ENCODE data around the gene LRP1-AS. TPM values are rescaled to one million over a fixed set of nuclear protein-coding genes. Genes with fewer than 3 reads are reported as not detected.

LRP1-AS gene
- total RNA-seq, 1 experiment from 2014 or later, result not detected

DNA sequence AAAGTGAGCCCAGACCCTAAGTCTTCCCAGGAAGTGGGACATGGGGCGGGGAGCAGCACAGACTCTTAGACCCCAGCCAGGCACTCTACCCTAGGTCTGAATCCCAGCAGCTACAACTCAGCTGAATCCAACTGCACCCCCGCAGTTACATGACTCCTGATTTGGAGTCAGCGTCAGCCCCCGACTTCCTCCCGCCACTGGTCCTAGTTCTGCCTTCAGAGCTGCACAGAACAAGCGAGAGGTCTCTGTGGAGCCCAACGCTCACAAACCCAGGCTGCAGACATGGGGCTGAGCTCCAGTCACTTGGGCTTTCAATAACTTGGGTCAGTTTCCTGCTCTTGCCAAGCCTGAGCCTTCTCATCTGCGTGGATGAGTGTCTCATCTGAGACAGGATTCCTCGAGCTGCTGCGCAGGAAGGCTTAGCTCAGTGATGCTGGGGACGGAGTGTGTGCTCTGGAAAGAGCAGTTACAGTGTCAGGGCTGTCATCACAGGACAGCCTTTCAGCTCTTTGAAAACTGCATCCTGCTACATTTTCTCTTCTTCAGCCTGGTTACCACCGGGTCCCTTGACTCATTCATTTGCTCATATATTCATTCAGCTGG is 38.6 kb upstream of the LRP1-AS start:
- DNase-seq (ENCODE audit: low read depth, low spot score) (no peak), ATAC-seq (no peak)
- Histone ChIP-seq H3K9me3 (ENCODE audit: control insufficient read depth in 1 of 2, insufficient read depth in 1 of 2, low read depth in 1 of 2, low read length in 2 of 2) (no peaks in the 10 kb centered on the region), H3K79me2 (ENCODE audit: insufficient read depth, low read length) (no peaks in the 10 kb centered on the region), H3K4me1 (ENCODE audit: control insufficient read depth in 1 of 2, insufficient read depth in 2 of 2, low read length in 2 of 2) (peaks cover 0 to 8% of the 10 kb centered on the region in 2 experiments; a peak in 3 of 4 replicates), H3K4me2 (ENCODE audit: low read length) (no peak overlapping the region), H3K36me3 (ENCODE audit: control insufficient read depth in 1 of 2, insufficient read depth in 2 of 2, low read length in 2 of 2) (no peaks in the 10 kb centered on the region), H4K20me1 (ENCODE audit: insufficient read depth) (no peaks in the 10 kb centered on the region), H3K4me3 (replicated peaks in 1 of 2; ENCODE audit: low read depth in 1 of 2, low read length in 2 of 2) (no peak overlapping the region), H3K9me2 (ENCODE audit: insufficient read depth) (no peaks in the 10 kb centered on the region), H2AFZ (ENCODE audit: low read depth, low read length, poor library complexity, severe bottlenecking) (no peak overlapping the region), H3K27me3 (ENCODE audit: insufficient read depth, low read length) (no peaks in the 10 kb centered on the region), H3K27ac (ENCODE audit: low read depth, low read length) (no peak overlapping the region), H3K9ac (ENCODE audit: low read length) (no peak overlapping the region)
- CTCF ChIA-PET, result interaction anchor here (0.7 to 1.8 kb wide), 2 partner anchors 28 to 62 kb away, joined by 3 to 6 read pairs; no protein-coding TSS in a partner anchor
- no TSS peak for BruUV-seq (replicated peaks)
- TF ChIP-seq YY1 (IDR thresholded peaks at IDR 0.05; ENCODE audit: extremely low read depth, insufficient replicate concordance, low read depth, low read length) (no peak), SRF (IDR thresholded peaks at IDR 0.05; ENCODE audit: low read depth) (no peak), ELF1 (IDR thresholded peaks at IDR 0.05; ENCODE audit: borderline replicate concordance, low read depth) (no peak), SP1 (IDR thresholded peaks at IDR 0.05; ENCODE audit: low read depth) (no peak), TCF7L2 (IDR thresholded peaks at IDR 0.05; ENCODE audit: borderline replicate concordance, extremely low read depth, insufficient read depth, insufficient read length) (no peak), RAD21 (IDR thresholded peaks at IDR 0.05; ENCODE audit: low read depth) (no peak), POLR2A (IDR thresholded peaks at IDR 0.05; ENCODE audit: borderline replicate concordance, extremely low read depth, insufficient read depth, insufficient read length) (no peak)
- TF ChIP-seq, protein P1, sequence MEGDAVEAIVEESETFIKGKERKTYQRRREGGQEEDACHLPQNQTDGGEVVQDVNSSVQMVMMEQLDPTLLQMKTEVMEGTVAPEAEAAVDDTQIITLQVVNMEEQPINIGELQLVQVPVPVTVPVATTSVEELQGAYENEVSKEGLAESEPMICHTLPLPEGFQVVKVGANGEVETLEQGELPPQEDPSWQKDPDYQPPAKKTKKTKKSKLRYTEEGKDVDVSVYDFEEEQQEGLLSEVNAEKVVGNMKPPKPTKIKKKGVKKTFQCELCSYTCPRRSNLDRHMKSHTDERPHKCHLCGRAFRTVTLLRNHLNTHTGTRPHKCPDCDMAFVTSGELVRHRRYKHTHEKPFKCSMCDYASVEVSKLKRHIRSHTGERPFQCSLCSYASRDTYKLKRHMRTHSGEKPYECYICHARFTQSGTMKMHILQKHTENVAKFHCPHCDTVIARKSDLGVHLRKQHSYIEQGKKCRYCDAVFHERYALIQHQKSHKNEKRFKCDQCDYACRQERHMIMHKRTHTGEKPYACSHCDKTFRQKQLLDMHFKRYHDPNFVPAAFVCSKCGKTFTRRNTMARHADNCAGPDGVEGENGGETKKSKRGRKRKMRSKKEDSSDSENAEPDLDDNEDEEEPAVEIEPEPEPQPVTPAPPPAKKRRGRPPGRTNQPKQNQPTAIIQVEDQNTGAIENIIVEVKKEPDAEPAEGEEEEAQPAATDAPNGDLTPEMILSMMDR (IDR thresholded peaks at IDR 0.05 in 2 of 3, conservative IDR thresholded peaks at IDR 0.05 in 1 of 3; ENCODE audit: borderline replicate concordance in 1 of 3, insufficient read depth in 1 of 3, low read depth in 2 of 3, low read length in 2 of 3), result no peak
- POLR2A ChIA-PET, result no interaction called here
- RAD21 ChIA-PET (ENCODE audit: low non-redundant PET in 1 of 2, low total read pairs in 2 of 2, uncharacterized antibody in 2 of 2, unreplicated experiment in 2 of 2), result no interaction called here
- intact Hi-C loops (cut with micrococcal nuclease), result no loop called here

Measured in HCT116 (cell line).